ENCODE data around the gene ZNF488. TPM values are rescaled to one million over a fixed set of nuclear protein-coding genes. Genes with fewer than 3 reads are reported as not detected.
A peak's percentile ranks its signal among the peaks of the same experiment; 100 is the strongest.

The ZNF488 gene
- polyA plus RNA-seq, 1 donor from 2014 or later = 0.85 TPM

DNA sequence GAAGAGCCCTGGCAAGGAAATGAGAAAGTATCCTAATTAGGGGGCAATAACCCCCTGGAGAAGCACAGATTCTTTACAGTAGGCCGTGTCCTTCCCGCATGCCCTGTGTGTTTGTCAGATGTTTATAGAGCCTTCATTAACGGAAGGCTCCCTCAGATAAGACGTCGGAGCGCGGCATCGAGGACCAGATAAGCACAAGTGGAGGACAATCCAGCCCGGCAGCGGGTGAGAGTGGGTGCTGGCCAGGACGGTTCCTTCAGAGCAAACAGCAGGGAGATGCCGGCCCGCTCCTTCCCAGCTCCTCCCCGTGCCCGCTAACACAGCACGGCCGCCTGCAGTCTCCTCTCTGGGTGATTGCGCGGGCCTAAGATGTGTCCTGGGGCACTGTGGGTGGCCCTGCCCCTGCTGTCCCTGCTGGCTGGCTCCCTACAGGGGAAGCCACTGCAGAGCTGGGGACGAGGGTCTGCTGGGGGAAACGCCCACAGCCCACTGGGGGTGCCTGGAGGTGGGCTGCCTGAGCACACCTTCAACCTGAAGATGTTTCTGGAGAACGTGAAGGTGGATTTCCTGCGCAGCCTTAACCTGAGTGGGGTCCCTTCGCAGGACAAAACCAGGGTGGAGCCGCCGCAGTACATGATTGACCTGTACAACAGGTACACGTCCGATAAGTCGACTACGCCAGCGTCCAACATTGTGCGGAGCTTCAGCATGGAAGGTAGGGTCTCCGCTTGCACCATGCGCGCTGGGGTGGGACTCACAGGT, 61.6 kb downstream of the ZNF488 start, which contains the start of gene GDF2:
Gene GDF2, plus strand, starts transcription at position 155 of the 762 bp plus-strand sequence. Its CDS starts 215 bp downstream, at position 370.
- no peaks in the 10 kb centered on the region for H3K9me3 ChIP-seq (ENCODE audit: low read length)
- no peaks in the 10 kb centered on the region for H3F3A ChIP-seq (ENCODE audit: insufficient read depth, low read length, poor library complexity, severe bottlenecking)
- peak within 1 kb of the TSS; percentile 9 for H3K9ac ChIP-seq (ENCODE audit: low read length)
- H3K27ac ChIP-seq (ENCODE audit: low read length) = no peak within 1 kb of the TSS
- H2AFZ ChIP-seq (ENCODE audit: low read depth, low read length) = no peak within 1 kb of the TSS
- TF ChIP-seq, protein P1, sequence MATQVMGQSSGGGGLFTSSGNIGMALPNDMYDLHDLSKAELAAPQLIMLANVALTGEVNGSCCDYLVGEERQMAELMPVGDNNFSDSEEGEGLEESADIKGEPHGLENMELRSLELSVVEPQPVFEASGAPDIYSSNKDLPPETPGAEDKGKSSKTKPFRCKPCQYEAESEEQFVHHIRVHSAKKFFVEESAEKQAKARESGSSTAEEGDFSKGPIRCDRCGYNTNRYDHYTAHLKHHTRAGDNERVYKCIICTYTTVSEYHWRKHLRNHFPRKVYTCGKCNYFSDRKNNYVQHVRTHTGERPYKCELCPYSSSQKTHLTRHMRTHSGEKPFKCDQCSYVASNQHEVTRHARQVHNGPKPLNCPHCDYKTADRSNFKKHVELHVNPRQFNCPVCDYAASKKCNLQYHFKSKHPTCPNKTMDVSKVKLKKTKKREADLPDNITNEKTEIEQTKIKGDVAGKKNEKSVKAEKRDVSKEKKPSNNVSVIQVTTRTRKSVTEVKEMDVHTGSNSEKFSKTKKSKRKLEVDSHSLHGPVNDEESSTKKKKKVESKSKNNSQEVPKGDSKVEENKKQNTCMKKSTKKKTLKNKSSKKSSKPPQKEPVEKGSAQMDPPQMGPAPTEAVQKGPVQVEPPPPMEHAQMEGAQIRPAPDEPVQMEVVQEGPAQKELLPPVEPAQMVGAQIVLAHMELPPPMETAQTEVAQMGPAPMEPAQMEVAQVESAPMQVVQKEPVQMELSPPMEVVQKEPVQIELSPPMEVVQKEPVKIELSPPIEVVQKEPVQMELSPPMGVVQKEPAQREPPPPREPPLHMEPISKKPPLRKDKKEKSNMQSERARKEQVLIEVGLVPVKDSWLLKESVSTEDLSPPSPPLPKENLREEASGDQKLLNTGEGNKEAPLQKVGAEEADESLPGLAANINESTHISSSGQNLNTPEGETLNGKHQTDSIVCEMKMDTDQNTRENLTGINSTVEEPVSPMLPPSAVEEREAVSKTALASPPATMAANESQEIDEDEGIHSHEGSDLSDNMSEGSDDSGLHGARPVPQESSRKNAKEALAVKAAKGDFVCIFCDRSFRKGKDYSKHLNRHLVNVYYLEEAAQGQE (IDR thresholded peaks at IDR 0.05; ENCODE audit: borderline replicate concordance) = no peak
- TF ChIP-seq TAF1 (IDR thresholded peaks at IDR 0.05; ENCODE audit: low read depth) (no peak), SMC3 (conservative IDR thresholded peaks at IDR 0.05; ENCODE audit: poor library complexity) (no peak), POLR2AphosphoS5 (IDR thresholded peaks at IDR 0.05) (no peak), MXI1 (conservative IDR thresholded peaks at IDR 0.05; ENCODE audit: poor library complexity, severe bottlenecking) (no peak), RAD21 (conservative IDR thresholded peaks at IDR 0.05) (no peak)
- TF ChIP-seq, protein P2, sequence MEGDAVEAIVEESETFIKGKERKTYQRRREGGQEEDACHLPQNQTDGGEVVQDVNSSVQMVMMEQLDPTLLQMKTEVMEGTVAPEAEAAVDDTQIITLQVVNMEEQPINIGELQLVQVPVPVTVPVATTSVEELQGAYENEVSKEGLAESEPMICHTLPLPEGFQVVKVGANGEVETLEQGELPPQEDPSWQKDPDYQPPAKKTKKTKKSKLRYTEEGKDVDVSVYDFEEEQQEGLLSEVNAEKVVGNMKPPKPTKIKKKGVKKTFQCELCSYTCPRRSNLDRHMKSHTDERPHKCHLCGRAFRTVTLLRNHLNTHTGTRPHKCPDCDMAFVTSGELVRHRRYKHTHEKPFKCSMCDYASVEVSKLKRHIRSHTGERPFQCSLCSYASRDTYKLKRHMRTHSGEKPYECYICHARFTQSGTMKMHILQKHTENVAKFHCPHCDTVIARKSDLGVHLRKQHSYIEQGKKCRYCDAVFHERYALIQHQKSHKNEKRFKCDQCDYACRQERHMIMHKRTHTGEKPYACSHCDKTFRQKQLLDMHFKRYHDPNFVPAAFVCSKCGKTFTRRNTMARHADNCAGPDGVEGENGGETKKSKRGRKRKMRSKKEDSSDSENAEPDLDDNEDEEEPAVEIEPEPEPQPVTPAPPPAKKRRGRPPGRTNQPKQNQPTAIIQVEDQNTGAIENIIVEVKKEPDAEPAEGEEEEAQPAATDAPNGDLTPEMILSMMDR (IDR thresholded peaks at IDR 0.05; ENCODE audit: poor library complexity, severe bottlenecking) = no peak
- no peak within 1 kb of the TSS for H3K4me3 ChIP-seq (ENCODE audit: low read length)
- H3K36me3 ChIP-seq (ENCODE audit: insufficient read depth, low read length) = no peaks in the 10 kb centered on the region
- H3K9me2 ChIP-seq (ENCODE audit: insufficient read depth, low read length) = no peaks in the 10 kb centered on the region
- no peaks in the 10 kb centered on the region for H4K20me1 ChIP-seq (ENCODE audit: insufficient read depth)
- H3K79me2 ChIP-seq (replicated peaks; ENCODE audit: insufficient read depth, low read length) = no peaks in the 10 kb centered on the region
- H3K4me2 ChIP-seq (ENCODE audit: low read length) = no peak within 1 kb of the TSS
- no peaks in the 10 kb centered on the region for H3K27me3 ChIP-seq (ENCODE audit: insufficient read depth, low read depth, low read length)

DNA sequence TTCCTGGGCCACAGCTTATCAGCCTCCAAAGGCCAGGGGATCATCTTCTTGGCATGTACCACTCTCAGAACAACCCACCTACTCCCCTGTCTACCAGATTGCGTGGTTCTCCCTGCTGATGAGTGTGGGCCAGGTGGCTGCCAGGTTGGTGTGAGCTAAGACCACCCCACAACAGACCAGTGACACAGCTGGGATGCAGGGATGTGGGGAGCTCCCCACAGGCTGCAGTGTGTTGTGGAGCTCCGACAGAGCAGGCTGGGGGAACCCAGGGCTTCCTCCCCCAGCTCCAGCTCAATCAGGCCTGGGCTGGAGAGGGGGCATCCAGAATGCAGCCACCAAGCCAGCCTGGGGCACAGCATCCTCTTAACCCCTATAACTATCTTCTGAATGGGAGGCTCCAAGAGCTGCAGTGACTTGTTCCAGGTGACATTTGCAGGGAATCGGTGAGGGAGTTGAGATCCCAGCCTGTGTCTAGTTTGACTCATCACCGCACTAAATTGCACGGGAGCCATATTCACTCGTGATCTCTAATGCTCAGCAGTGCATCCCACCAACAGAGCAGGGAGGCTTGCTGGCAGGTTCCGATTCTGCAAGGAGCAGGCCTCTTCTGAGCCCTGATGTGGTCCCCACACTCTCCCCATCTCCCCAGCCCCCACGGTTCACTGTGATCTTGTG, 62.4 kb downstream of the ZNF488 start:
- Histone ChIP-seq H3K9me2 (ENCODE audit: insufficient read depth, low read length) (no peaks in the 10 kb centered on the region), H3K4me2 (ENCODE audit: low read length) (no peak overlapping the region), H4K20me1 (ENCODE audit: insufficient read depth) (no peaks in the 10 kb centered on the region), H3K4me3 (ENCODE audit: low read length) (no peak overlapping the region), H3K9ac (ENCODE audit: low read length) (no peak overlapping the region), H2AFZ (ENCODE audit: low read depth, low read length) (no peak overlapping the region), H3K9me3 (ENCODE audit: low read length) (no peaks in the 10 kb centered on the region), H3K79me2 (replicated peaks; ENCODE audit: insufficient read depth, low read length) (no peaks in the 10 kb centered on the region), H3K27me3 (ENCODE audit: insufficient read depth, low read depth, low read length) (no peaks in the 10 kb centered on the region), H3K36me3 (ENCODE audit: insufficient read depth, low read length) (no peaks in the 10 kb centered on the region), H3K27ac (ENCODE audit: low read length) (no peak overlapping the region), H3F3A (ENCODE audit: insufficient read depth, low read length, poor library complexity, severe bottlenecking) (no peaks in the 10 kb centered on the region)
- no peak for TF ChIP-seq EZH2 (IDR thresholded peaks at IDR 0.05; ENCODE audit: borderline replicate concordance, insufficient read depth, low read length, poor library complexity, severe bottlenecking)
- no peak for TF ChIP-seq POLR2AphosphoS5 (IDR thresholded peaks at IDR 0.05)

Measured in neural cell (in vitro differentiated cells).